Measurements from ENCODE around the gene CCDC152. TPM values are rescaled to one million over a fixed set of nuclear protein-coding genes. Genes with fewer than 3 reads are reported as not detected.

The CCDC152 gene
- total RNA-seq, 4 donors from 2014 or later, result 0.44 to 0.79 (median 0.56) TPM

DNA sequence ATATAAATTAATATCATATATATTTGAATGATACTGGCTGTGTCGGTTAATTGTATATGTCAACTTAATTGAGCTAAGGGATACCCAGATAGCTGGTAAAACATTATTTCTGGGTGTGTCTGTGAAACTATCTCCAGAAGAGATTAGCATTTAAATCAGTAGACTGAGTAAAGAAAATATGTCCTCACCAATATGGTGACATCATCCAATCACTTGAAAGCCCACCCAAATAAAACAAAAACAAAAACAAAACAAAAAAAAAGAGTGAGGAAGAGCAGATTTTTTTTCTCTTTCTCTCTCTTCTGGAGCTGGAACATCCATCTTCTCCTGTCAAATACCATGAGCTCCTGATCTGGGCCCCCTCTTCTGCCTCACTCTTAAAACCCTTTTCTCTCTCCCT lies 15.7 kb upstream of the CCDC152 start:
- no peak for ATAC-seq (ENCODE audit: low FRiP score)
- no peak for DNase-seq (ENCODE audit: low spot score)
- TF ChIP-seq CTCF (IDR thresholded peaks at IDR 0.05), result no peak

DNA sequence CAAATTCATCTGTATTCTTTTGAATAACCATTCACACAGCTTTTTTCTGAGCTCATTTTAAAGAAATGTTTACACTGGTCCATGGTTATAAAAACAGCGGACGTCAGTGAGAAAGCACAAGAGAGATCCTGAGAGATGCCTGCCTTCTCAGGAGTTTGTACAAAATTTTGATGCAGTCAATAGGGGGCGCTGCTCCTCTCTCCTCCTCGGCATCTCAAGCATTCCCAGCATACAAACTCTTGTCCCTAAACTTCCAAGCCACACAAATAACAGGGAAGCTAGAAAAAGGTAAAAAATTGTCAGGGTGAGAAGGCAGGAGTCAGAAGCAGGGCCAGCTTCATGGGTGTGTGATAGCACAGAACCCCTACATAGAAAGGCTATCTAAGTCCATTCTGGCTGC lies 11.2 kb upstream of the CCDC152 start:
- DNase-seq (ENCODE audit: low spot score) (no peak), ATAC-seq (ENCODE audit: low FRiP score) (no peak)
- TF ChIP-seq CTCF (IDR thresholded peaks at IDR 0.05), result no peak

DNA sequence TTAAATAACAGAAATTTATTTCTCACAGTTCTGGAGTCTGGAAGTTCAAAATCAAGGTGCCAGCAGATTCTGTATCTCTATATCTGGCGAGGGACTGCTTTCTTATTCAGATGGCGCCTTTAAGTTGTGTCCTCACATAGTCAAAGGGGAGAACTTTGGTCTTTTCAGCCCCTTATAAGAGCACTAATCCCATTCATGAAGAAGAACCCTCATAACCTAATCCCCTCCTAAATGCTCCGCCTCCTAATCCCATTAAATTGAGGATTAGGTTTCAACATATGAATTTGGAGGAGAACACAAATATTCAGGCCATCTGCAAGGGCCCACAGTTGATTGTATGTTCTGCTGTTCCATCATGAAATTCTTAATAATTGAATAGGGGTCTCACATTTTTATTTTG lies 10.8 kb upstream of the CCDC152 start:
- no peak for DNase-seq (ENCODE audit: low spot score)
- TF ChIP-seq CTCF (IDR thresholded peaks at IDR 0.05), result no peak
- no peak for ATAC-seq (ENCODE audit: low FRiP score)

DNA sequence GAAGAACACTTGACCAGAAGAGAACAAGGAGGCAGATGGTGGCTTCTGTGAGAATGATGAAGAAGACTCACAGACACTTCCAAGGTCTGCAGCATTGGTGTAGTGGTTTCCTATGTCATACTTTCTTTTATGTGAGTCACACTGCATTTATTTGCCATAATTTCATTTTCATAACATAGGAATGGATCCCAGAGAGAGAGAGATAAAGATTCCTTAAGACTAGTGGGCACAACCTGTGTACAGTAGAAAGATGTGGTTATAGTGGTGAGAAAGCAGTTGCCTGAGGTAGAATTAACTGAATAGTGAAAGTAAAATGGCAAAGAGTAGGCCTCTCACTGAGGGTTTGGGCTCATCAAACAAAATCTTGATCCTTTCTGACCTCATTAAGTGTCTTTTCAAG lies 7.6 kb upstream of the CCDC152 start:
- ATAC-seq (ENCODE audit: low FRiP score) (no peak), DNase-seq (ENCODE audit: low spot score) (no peak)
- no peak for TF ChIP-seq CTCF (IDR thresholded peaks at IDR 0.05)

GRCh38 chr5:42750507-42750906 lies 6.1 kb upstream of the CCDC152 start:
- DNase-seq (ENCODE audit: low spot score), result no peak
- no peak for ATAC-seq (ENCODE audit: low FRiP score)
- TF ChIP-seq CTCF (IDR thresholded peaks at IDR 0.05), result no peak

GRCh38 chr5:42751044-42751443 lies 5.6 kb upstream of the CCDC152 start:
- TF ChIP-seq CTCF (IDR thresholded peaks at IDR 0.05), result no peak
- ATAC-seq (ENCODE audit: low FRiP score) (no peak), DNase-seq (ENCODE audit: low spot score) (no peak)

- TF ChIP-seq CTCF (IDR thresholded peaks at IDR 0.05), result no peak
- ATAC-seq (ENCODE audit: low FRiP score) (no peak), DNase-seq (ENCODE audit: low spot score) (no peak)
Observed at GRCh38 chr5:42753099-42753498, 3.5 kb upstream of the CCDC152 start.
